ENCODE measurements around the gene GHDC. TPM values are rescaled to one million over a fixed set of nuclear protein-coding genes. Genes with fewer than 3 reads are reported as not detected.
"Not testable (repeated sequence)": the region's sequence is repeated elsewhere in the genome, so short reads cannot be mapped to it uniquely, and the experiment has no call there.

GHDC gene
- polyA plus RNA-seq, 5 donors = 11.6 to 21.7 (median 19.9) TPM

DNA sequence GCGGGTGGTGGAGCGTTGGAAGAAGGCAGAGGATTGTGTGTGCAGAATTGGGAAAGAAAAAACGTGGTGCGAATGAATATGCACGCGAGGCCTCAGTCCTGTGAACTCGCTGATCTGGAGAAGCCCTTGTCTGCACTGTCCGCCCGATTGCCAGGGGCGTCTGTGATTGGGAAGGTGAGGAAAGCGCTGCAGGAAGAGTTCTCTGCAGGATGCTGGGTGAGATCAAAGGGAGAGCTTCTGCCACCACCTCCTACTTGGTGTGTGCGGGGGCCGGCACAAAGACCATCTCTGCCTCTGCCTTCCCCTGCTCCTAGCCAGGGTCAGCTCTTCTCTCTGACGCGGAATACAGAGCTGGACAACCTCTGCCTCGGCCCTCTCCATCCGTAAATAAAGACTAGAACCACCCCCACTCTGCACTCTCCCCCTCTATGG, 38.7 kb downstream of the GHDC start:
- DNase-seq = no peak

GRCh38 chr17:42153919-42154742, 40.2 kb downstream of the GHDC start:
- no peak for DNase-seq

GRCh38 chr17:42146911-42147607, 47.2 kb downstream of the GHDC start:
- DNase-seq = no peak

DNA sequence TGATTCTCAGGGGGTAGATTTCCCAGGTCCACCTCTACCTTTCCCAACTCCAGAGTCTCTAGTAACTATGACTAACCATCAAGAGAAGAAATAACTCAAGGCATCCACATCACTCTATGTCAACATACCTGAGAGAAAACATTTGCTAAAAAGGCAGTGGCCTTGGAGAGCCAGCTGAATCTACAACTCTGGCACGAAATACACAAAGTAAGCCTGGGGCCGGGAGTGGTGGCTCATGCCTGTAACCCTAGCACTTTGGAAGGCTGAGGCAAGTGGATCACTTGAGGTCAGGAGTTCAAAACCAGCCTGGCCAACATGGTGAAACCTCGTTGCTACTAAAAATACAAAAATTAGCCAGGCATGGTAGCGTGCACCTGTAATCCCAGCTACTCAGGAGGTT, 51.2 kb downstream of the GHDC start:
- DNase-seq = not testable (repeated sequence)

DNA sequence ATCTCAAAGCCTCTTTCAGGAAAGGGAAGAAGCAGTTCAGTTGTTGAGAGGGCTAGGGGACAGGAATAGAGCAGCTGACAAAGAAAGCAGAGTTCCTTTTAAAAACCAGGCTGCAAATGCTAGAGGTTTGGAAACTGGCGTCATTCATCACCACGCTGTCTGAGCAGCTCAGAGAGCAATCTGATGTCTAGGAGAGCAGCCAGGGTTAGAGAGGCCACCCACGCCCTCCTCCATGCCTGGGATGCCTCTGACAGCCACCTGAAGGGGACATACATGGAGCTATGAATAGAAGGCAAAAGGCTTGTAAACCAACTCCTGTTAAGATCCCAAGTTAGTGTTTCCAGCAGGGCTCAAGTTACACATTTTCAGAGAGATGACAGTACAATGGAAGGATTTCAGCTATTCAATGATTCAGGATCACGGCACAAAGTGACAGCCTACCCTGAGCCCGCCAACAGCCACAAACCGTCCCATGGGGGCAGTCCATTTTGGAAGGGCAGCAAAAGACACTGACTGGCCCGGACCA, 51.9 kb downstream of the GHDC start:
- DNase-seq = no peak

DNA sequence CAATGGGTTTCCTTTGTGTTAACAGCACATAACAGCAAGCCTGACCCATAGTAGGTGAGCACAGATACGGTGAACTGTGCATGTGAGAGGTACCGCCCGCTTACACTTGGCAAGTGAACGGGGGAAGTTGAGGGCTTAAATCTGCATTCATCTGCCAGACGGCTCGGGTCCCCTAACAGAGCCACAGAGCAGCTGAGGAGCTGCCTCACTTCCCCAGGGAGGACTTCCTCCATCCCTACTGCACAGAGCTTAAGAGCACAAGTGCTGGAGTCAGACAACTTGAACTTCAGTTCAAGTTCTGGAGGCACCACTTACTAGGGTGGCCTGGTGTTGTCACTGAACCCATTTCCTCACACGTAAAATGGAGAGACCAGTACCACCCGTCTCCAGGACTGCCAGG, 52.9 kb downstream of the GHDC start:
- DNase-seq = no peak

GRCh38 chr17:42140690-42141089, 53.6 kb downstream of the GHDC start:
- not testable (repeated sequence) for DNase-seq

Other genes with a start within 250 kb of the GHDC start
- 10 to 100 TPM; 49.6 to 78.5 (median 55.9) TPM for gene CNP, start 227.7 kb downstream of the GHDC start, polyA plus RNA-seq (ENCODE audit: insufficient read depth in 1 of 5, insufficient read length in 5 of 5, low replicate concordance in 1 of 5)
- gene DNAJC7, start 177.1 kb downstream of the GHDC start, polyA plus RNA-seq (ENCODE audit: insufficient read depth in 1 of 5, insufficient read length in 5 of 5, low replicate concordance in 1 of 5) = 100 to 1,000 TPM; 121 to 167 (median 149) TPM
- gene NKIRAS2, start 174.4 kb downstream of the GHDC start, polyA plus RNA-seq (ENCODE audit: insufficient read depth in 1 of 5, insufficient read length in 5 of 5, low replicate concordance in 1 of 5) = 10 to 100 TPM; 37.6 to 56.9 (median 42.2) TPM
- gene C17orf113, start 143.9 kb downstream of the GHDC start, polyA plus RNA-seq (ENCODE audit: insufficient read depth in 1 of 5, insufficient read length in 5 of 5, low replicate concordance in 1 of 5) = 1 to 10 TPM; 3.6 to 5.0 (median 4.6) TPM
- 1 to 10 TPM; 2.6 to 3.9 (median 3.0) TPM for gene ZNF385C, start 96.0 kb downstream of the GHDC start, polyA plus RNA-seq (ENCODE audit: insufficient read depth in 1 of 5, insufficient read length in 5 of 5, low replicate concordance in 1 of 5)
- 10 to 100 TPM; 13.9 to 20.1 (median 18.8) TPM for gene DHX58, start 81.8 kb downstream of the GHDC start, polyA plus RNA-seq (ENCODE audit: insufficient read depth in 1 of 5, insufficient read length in 5 of 5, low replicate concordance in 1 of 5)
- 10 to 100 TPM; 51.3 to 73.7 (median 67.3) TPM for gene KAT2A, start 73.1 kb downstream of the GHDC start, polyA plus RNA-seq (ENCODE audit: insufficient read depth in 1 of 5, insufficient read length in 5 of 5, low replicate concordance in 1 of 5)
- gene HSPB9, start 71.7 kb downstream of the GHDC start, polyA plus RNA-seq (ENCODE audit: insufficient read depth in 1 of 5, insufficient read length in 5 of 5, low replicate concordance in 1 of 5) = under 1 TPM; 0.29 to 0.60 (median 0.43) TPM
- gene RAB5C, start 39.5 kb downstream of the GHDC start, polyA plus RNA-seq (ENCODE audit: insufficient read depth in 1 of 5, insufficient read length in 5 of 5, low replicate concordance in 1 of 5) = 100 to 1,000 TPM in 3 of 5 donors, 10 to 100 TPM in 2; 93.3 to 131 (median 102) TPM
- gene KCNH4, start 13.4 kb downstream of the GHDC start, polyA plus RNA-seq (ENCODE audit: insufficient read depth in 1 of 5, insufficient read length in 5 of 5, low replicate concordance in 1 of 5) = under 1 TPM in 2 of 5 donors, not detected in 3; 0.04 to 0.07 TPM
- gene HCRT, start 9.0 kb downstream of the GHDC start, polyA plus RNA-seq (ENCODE audit: insufficient read depth in 1 of 5, insufficient read length in 5 of 5, low replicate concordance in 1 of 5) = not detected
- gene STAT5B, start 81.9 kb upstream of the GHDC start, polyA plus RNA-seq (ENCODE audit: insufficient read depth in 1 of 5, insufficient read length in 5 of 5, low replicate concordance in 1 of 5) = 10 to 100 TPM; 49.8 to 60.2 (median 50.4) TPM
- gene STAT5A, start 94.0 kb upstream of the GHDC start, polyA plus RNA-seq (ENCODE audit: insufficient read depth in 1 of 5, insufficient read length in 5 of 5, low replicate concordance in 1 of 5) = 10 to 100 TPM in 3 of 5 donors, 1 to 10 TPM in 2; 6.9 to 13.7 (median 10.4) TPM
- gene STAT3, start 193.9 kb upstream of the GHDC start, polyA plus RNA-seq (ENCODE audit: insufficient read depth in 1 of 5, insufficient read length in 5 of 5, low replicate concordance in 1 of 5) = 10 to 100 TPM; 66.7 to 81.4 (median 74.4) TPM
- gene CAVIN1, start 228.8 kb upstream of the GHDC start, polyA plus RNA-seq (ENCODE audit: insufficient read depth in 1 of 5, insufficient read length in 5 of 5, low replicate concordance in 1 of 5) = 100 to 1,000 TPM; 156 to 234 (median 168) TPM

Measured in right lung (tissue), 5 donors.